GM18867 (cell line): ENCODE results near the gene RNF20.
A peak's percentile ranks its signal among the peaks of the same experiment; 100 is the strongest.
"Not testable (repeated sequence)": the region's sequence is repeated elsewhere in the genome, so short reads cannot be mapped to it uniquely, and the experiment has no call there.

Experiments used
- ATAC-seq: cut with Tn5 transposase; IDR thresholded peaks from one replicate; pipeline ENCODE4 v1.9.1; 2021; ENCODE audit warnings: mild to moderate bottlenecking, moderate library complexity; ENCODE audit not compliant: unreplicated experiment

Gene RNF20

DNA sequence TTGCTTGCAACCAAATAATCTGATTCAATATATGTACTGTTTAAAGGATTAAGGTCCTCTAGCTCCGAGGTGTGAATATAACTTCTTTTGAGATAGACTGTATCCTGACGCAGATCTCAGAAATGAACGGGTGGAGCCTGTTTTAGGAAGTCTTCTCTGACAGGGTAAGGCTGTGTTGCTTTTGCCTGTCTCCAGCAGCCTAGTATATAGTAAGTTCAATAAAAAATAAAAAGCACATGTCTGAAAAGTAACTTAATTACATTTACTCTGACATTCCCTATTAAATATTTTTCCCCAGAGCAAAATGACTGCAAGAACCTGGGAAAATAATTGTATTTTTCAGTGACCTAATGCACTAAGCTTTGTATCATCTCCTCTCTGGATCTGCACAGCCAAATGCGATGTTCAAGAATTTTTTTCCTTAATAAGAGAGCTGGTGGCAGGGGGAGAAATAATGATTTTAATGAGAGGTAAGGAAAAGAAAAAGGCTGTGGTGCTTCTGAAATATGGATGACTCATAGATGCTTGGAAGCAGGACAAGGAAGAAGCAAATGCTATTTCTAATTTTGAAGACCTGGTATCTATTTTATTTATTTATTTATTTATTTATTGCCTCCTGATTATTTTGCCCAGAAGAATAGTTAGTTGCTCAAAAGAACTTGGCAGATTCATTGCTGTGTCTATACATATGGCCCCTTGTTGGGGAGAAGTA, 53.8 kb downstream of the RNF20 start:
- ATAC-seq = no peak

DNA sequence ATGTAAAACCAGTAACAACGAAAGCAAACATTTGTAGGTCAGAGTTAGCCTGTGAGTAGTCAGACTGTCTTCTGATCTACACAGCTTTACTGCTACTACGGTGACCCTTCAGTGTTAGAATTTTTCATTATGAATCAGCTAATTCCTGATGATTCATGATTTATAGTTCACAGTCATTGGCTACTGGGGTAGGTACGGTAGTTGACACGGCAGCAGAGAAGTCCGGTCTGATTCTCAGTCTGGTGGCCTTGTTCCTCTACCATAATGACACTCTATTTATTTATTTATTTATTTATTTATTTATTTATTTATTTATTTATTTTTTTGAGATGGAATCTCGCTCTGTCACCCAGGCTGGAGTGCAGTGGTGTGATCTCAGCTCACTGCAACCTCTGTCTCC, 56.4 kb downstream of the RNF20 start:
- ATAC-seq = not testable (repeated sequence)

- no peak for ATAC-seq
Observed at GRCh38 chr9:101590901-101591300, 57.2 kb downstream of the RNF20 start.

GRCh38 chr9:101591787-101592446, 58.3 kb downstream of the RNF20 start:
- no peak for ATAC-seq

DNA sequence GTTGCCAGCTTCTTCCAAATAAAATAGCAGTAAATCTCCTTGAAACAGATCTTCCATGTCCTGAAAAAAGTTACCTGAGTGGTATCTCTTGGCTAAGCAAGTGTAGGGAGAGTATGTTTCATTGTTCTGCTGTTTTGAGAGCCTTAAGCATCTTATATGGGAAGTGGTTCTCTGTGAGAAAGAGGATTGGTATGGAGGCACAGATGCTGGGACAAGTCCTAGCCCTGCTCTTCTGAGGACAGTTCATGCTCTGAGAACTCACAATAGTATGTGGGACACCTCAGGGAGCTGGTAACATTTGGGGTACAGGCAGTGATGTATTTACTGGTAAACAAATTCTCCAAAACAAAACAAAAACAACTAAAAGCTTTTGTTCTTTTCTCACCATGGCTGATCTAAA, 59.1 kb downstream of the RNF20 start:
- no peak for ATAC-seq

DNA sequence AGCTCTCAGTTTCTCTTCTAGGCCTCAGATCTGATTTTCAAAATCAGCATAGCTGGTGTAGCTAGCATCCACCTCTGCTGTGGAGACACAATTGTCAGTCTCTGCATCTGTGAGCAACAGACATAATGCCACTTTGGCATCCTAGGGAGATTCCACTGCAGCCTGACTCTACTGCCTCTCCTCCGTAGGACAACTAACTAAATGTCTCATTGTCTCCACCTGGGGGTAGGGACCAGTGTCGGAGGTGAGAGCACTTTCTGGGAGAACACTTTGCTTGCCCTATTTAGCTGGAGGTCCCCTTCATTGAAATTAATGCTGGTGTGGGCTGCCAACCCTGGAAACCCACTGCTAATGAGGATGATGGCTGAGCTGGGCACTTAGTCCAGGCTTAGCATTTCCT, 59.7 kb downstream of the RNF20 start:
- no peak for ATAC-seq

DNA sequence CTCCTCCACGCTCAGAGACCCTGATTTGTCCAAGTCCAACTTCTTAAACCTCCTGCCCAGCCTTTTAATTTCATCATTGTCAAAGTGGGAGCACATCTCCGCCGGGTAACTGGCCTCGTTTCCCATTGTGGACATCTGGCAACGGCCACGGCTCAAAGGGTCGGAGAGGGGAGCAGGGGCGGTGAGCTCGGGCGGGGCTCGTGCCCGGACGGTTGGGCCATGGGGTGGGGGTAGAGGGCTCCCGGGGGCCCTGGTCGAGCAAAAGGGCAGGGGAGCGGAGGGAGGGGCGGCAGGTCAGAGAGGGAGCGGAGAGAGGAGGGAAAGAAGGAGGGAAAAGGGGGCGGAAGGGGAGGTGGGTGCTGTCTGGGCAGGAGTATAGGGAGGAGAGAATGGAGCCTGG, 61.1 kb downstream of the RNF20 start, which contains the start of gene PPP3R2:
Gene PPP3R2, minus strand, starts transcription at position 174 of the 400 bp plus-strand sequence. Its CDS starts 48 bp downstream, at position 126.
- ATAC-seq = no peak

GRCh38 chr9:101601904-101602765, 68.5 kb downstream of the RNF20 start:
- peak; percentile 69 for ATAC-seq

DNA sequence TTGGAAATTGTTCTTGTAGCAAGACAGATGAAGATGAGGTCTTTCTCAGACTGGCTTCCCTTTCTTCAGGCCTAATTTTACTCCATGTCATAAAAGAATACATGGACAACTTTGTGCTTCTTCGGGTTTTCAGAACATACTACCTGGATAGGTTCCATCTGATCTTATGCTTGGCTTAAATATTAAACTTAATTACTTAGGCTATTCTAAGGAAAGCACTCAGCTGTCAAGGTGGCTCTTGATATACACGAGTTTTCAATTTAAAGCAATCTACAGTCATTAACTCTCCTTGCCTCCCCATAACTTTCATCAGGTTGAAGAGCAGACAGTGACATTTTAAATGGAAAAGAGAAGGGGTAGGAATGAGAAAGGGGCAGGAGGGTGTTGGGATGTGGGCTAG, 70.6 kb downstream of the RNF20 start:
- no peak for ATAC-seq

GRCh38 chr9:101605547-101605946, 71.9 kb downstream of the RNF20 start:
- no peak for ATAC-seq
